NCI-H2029 treated with DMSO at 0.1 percent for 48 hours (cell line): ENCODE results near the gene NAGLU.
A peak's percentile ranks its signal among the peaks of the same experiment; 100 is the strongest.
"Not testable (repeated sequence)": the region's sequence is repeated elsewhere in the genome, so short reads cannot be mapped to it uniquely, and the experiment has no call there.

ENCODE experiments used
- DNase-seq: peaks from one replicate; lab custom pipeline; 2025; lab: John Stamatoyannopoulos, UW

The NAGLU gene

GRCh38 chr17:42545755-42546505 is 9.9 kb downstream of the NAGLU start:
- not testable (repeated sequence) for DNase-seq

GRCh38 chr17:42547001-42547461 is 11.0 kb downstream of the NAGLU start:
- no peak for DNase-seq

- no peak for DNase-seq
Observed at GRCh38 chr17:42547698-42548069, 11.6 kb downstream of the NAGLU start.

GRCh38 chr17:42548070-42548837 is 12.2 kb downstream of the NAGLU start:
- peak; percentile 37 for DNase-seq

- no peak for DNase-seq
Observed at GRCh38 chr17:42548993-42549755, 13.1 kb downstream of the NAGLU start.

- not testable (repeated sequence) for DNase-seq
Observed at GRCh38 chr17:42552736-42553135, 16.7 kb downstream of the NAGLU start, which contains the start of gene HSD17B1. HSD17B1 (plus strand) TSS chr17:42552923; CDS start chr17:42552934, 11 bp downstream.

GRCh38 chr17:42553161-42553818 is 17.2 kb downstream of the NAGLU start:
- DNase-seq, result no peak

- DNase-seq, result no peak
Observed at GRCh38 chr17:42553866-42554249, 17.8 kb downstream of the NAGLU start.

- DNase-seq, result no peak
Observed at GRCh38 chr17:42554250-42555121, 18.4 kb downstream of the NAGLU start.

- DNase-seq, result no peak
Observed at GRCh38 chr17:42555122-42555622, 19.1 kb downstream of the NAGLU start.

GRCh38 chr17:42555961-42556617 is 20.0 kb downstream of the NAGLU start:
- not testable (repeated sequence) for DNase-seq

GRCh38 chr17:42559075-42559474 is 23.0 kb downstream of the NAGLU start:
- DNase-seq, result peak; percentile 12

GRCh38 chr17:42560246-42560645 is 24.2 kb downstream of the NAGLU start:
- DNase-seq, result no peak

GRCh38 chr17:42561897-42562387 is 25.9 kb downstream of the NAGLU start, which contains the start of gene COASY:
COASY (plus strand) TSS chr17:42562148; CDS start chr17:42562623, 475 bp downstream.
- peak; percentile 79 for DNase-seq

GRCh38 chr17:42562388-42563142 is 26.5 kb downstream of the NAGLU start:
- no peak for DNase-seq

- no peak for DNase-seq
Observed at GRCh38 chr17:42563143-42563509, 27.1 kb downstream of the NAGLU start.

GRCh38 chr17:42563543-42563942 is 27.5 kb downstream of the NAGLU start:
- DNase-seq, result peak; percentile 66

- no peak for DNase-seq
Observed at GRCh38 chr17:42563950-42564349, 27.9 kb downstream of the NAGLU start.
